SU-DHL-6 (cell line): ENCODE measurements around the gene KRTAP12-3.

Experiments used
- H2AFZ ChIP-seq: fragments of 200-600 bp; sonication (generic); 2 replicates; pipeline ENCODE4 v1.6.1; 2014; ENCODE audit warnings: low read depth, mild to moderate bottlenecking, moderate library complexity, mixed read lengths, antibody characterized with exemption, low read length; ENCODE audit not compliant: severe bottlenecking
- H3F3A ChIP-seq: fragments of 200-600 bp; shearing (Covaris generic); 2 replicates; pipeline ENCODE4 v1.6.0; 2016; ENCODE audit warnings: antibody characterized with exemption, mild to moderate bottlenecking; ENCODE audit not compliant: insufficient read depth
- H3K27ac ChIP-seq: fragments of 200-600 bp; sonication (generic); 2 replicates; pipeline ENCODE4 v1.5.1; 2016; ENCODE audit warnings: low read depth, mild to moderate bottlenecking, low read length, moderate library complexity, mixed read lengths
- H3K27me3 ChIP-seq: fragments of 200-600 bp; sonication (generic), shearing (Covaris generic); 2 replicates; pipeline ENCODE4 v1.6.0; 2014; ENCODE audit warnings: mild to moderate bottlenecking, low read length
- H3K36me3 ChIP-seq: fragments of 200-600 bp; sonication (generic); 2 replicates; pipeline ENCODE4 v1.6.1; 2014; ENCODE audit warnings: mild to moderate bottlenecking, low read length, mixed read lengths
- H3K4me2 ChIP-seq: fragments of 300-600, 200-600 bp; shearing (Covaris generic), sonication (generic); 2 replicates; pipeline ENCODE4 v1.6.0; 2014; ENCODE audit warnings: low read length, low read depth, mild to moderate bottlenecking; ENCODE audit not compliant: poor library complexity, severe bottlenecking
- H3K4me3 ChIP-seq: fragments of 200-600 bp; sonication (generic); 2 replicates; pipeline ENCODE4 v1.5.1; 2014; ENCODE audit warnings: antibody characterized with exemption, low read length, mild to moderate bottlenecking, mixed read lengths; ENCODE audit not compliant: insufficient read depth, poor library complexity, severe bottlenecking
- H3K79me2 ChIP-seq: fragments of 200-600 bp; sonication (generic); 2 replicates; pipeline ENCODE4 v1.6.1; 2014; ENCODE audit warnings: mild to moderate bottlenecking, low read length, moderate library complexity; ENCODE audit not compliant: insufficient read depth
- H3K9ac ChIP-seq: fragments of 200-600 bp; sonication (generic); 2 replicates; pipeline ENCODE4 v1.7.0; 2014; ENCODE audit warnings: mild to moderate bottlenecking, low read length
- H3K9me2 ChIP-seq: fragments of 200-600 bp; sonication (generic); replicated peaks from 2 replicates; pipeline ENCODE4 v1.6.1; 2014; ENCODE audit warnings: low read length; ENCODE audit not compliant: insufficient read depth
- H3K9me3 ChIP-seq: fragments of 200-600 bp; sonication (generic); 2 replicates; pipeline ENCODE4 v1.6.1; 2014; ENCODE audit warnings: low read length, mixed read lengths; ENCODE audit not compliant: insufficient read depth
- H4K20me1 ChIP-seq: fragments of 200-600 bp; sonication (generic); 2 replicates; pipeline ENCODE4 v1.6.1; 2014; ENCODE audit warnings: low read depth, mild to moderate bottlenecking, antibody characterized with exemption, low read length, moderate library complexity, mixed read lengths
- CTCF ChIP-seq: fragments of 200-600 bp; sonication (generic); IDR thresholded peaks from one replicate; pipeline ENCODE4 v1.5.1; 2017; ENCODE audit warnings: antibody characterized with exemption, mild to moderate bottlenecking, low read length, moderate library complexity; ENCODE audit not compliant: insufficient read depth, poor library complexity, severe bottlenecking
- EZH2phosphoT487 ChIP-seq: fragments of 200-600 bp; sonication (generic), shearing (Covaris generic); conservative IDR thresholded peaks from 2 replicates; pipeline ENCODE4 v1.6.1; 2018; ENCODE audit warnings: mild to moderate bottlenecking, antibody characterized with exemption, low read length, moderate library complexity, mixed read lengths

Gene KRTAP12-3

DNA sequence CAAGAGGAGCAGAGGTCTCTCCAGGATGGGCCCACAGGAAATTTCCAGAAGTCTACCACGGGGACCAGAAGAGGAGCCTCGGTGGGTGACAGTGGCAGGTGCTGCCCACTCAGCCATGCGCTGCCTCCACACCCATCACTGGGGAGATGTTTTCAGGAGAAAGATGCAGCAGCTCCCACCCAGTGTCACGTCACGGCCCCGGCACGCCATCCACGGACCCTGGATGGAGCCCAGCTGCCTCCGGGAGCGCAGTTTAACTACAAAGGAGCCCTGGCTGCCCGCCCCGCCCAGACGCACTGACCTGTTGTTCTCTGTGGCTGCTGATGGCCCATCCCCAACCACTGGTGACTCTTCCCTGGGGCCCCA is 46.9 kb downstream of the KRTAP12-3 start:
- no peak overlapping the region for H3K9ac ChIP-seq
- H3K27me3 ChIP-seq = no peaks in the 10 kb centered on the region
- H2AFZ ChIP-seq = no peak overlapping the region
- no peaks in the 10 kb centered on the region for H3K36me3 ChIP-seq
- no peaks in the 10 kb centered on the region for H3K79me2 ChIP-seq
- no peak overlapping the region for H3K27ac ChIP-seq
- no peak for TF ChIP-seq CTCF
- no peak for TF ChIP-seq EZH2phosphoT487
- no peaks in the 10 kb centered on the region for H3K9me3 ChIP-seq
- H3K4me3 ChIP-seq = no peak overlapping the region
- H4K20me1 ChIP-seq = no peaks in the 10 kb centered on the region
- no peaks in the 10 kb centered on the region for H3F3A ChIP-seq
- H3K4me2 ChIP-seq = no peak overlapping the region
- no peaks in the 10 kb centered on the region for H3K9me2 ChIP-seq

GRCh38 chr21:44706026-44706705 is 48.4 kb downstream of the KRTAP12-3 start:
- H3K79me2 ChIP-seq = no peaks in the 10 kb centered on the region
- H3K4me2 ChIP-seq = no peak overlapping the region
- no peaks in the 10 kb centered on the region for H3K36me3 ChIP-seq
- H3K4me3 ChIP-seq = no peak overlapping the region
- no peak overlapping the region for H3K9ac ChIP-seq
- no peak overlapping the region for H2AFZ ChIP-seq
- no peak overlapping the region for H3K27ac ChIP-seq
- no peaks in the 10 kb centered on the region for H3K9me2 ChIP-seq
- H3K9me3 ChIP-seq = no peaks in the 10 kb centered on the region
- TF ChIP-seq CTCF (no peak), EZH2phosphoT487 (no peak)
- H3K27me3 ChIP-seq = no peaks in the 10 kb centered on the region
- no peaks in the 10 kb centered on the region for H4K20me1 ChIP-seq
- H3F3A ChIP-seq = no peaks in the 10 kb centered on the region

- Histone ChIP-seq H3K9me2 (no peaks in the 10 kb centered on the region), H3F3A (no peaks in the 10 kb centered on the region), H3K4me3 (no peak overlapping the region), H3K4me2 (no peak overlapping the region), H3K9ac (no peak overlapping the region), H3K36me3 (no peaks in the 10 kb centered on the region), H3K79me2 (no peaks in the 10 kb centered on the region), H4K20me1 (no peaks in the 10 kb centered on the region), H3K9me3 (no peaks in the 10 kb centered on the region), H3K27me3 (no peaks in the 10 kb centered on the region), H3K27ac (no peak overlapping the region), H2AFZ (no peak overlapping the region)
- TF ChIP-seq CTCF (no peak), EZH2phosphoT487 (no peak)
Observed at GRCh38 chr21:44706706-44707581, 49.2 kb downstream of the KRTAP12-3 start.
